IPS-18a (cell line): ENCODE data around the gene PIM2.

Experiments used
- H3K27ac ChIP-seq: one replicate; pipeline ENCODE4 v1.5.1; 2013; ENCODE audit warnings: low read length
- H3K27me3 ChIP-seq: one replicate; pipeline ENCODE4 v1.6.1; 2013; ENCODE audit warnings: mild to moderate bottlenecking, low read length; ENCODE audit not compliant: control insufficient read depth, insufficient read depth
- H3K36me3 ChIP-seq: one replicate; pipeline ENCODE4 v1.6.1; 2013; ENCODE audit warnings: low read depth, low read length; ENCODE audit not compliant: control insufficient read depth
- H3K4me1 ChIP-seq: one replicate; pipeline ENCODE4 v1.6.1; 2013; ENCODE audit warnings: low read depth, low read length; ENCODE audit not compliant: control insufficient read depth
- H3K4me3 ChIP-seq: one replicate; pipeline ENCODE4 v1.5.1; 2013; ENCODE audit warnings: low read length
- H3K9ac ChIP-seq: one replicate; pipeline ENCODE4 v1.6.1; 2013; ENCODE audit warnings: mild to moderate bottlenecking, low read length, moderate library complexity
- H3K9me3 ChIP-seq: one replicate; pipeline ENCODE4 v1.6.1; 2013; ENCODE audit warnings: low read depth, low read length; ENCODE audit not compliant: control insufficient read depth

Gene PIM2

DNA sequence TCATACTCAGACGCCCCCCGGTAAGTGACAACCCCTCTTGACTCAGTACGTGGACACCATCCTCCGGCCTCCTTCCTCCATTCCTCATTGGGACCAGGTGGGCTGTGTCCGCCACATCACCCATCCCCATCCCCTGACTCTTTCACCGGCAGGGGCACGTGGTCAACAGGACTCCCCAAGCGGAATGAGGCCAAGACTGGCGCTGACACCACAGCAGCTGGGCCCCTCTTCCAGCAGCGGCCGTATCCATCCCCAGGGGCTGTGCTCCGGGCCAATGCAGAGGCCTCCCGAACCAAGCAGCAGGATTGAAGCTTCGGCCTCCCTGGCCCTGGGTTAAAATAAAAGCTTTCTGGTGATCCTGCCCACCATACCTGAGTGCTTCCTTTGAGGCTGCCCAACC, 16.0 kb downstream of the PIM2 start:
- no peak overlapping the region for H3K9ac ChIP-seq
- H3K4me1 ChIP-seq = no peaks in the 10 kb centered on the region
- H3K36me3 ChIP-seq = peaks cover 30% of the 10 kb centered on the region
- no peak overlapping the region for H3K4me3 ChIP-seq
- peaks cover 8% of the 10 kb centered on the region for H3K9me3 ChIP-seq
- no peaks in the 10 kb centered on the region for H3K27me3 ChIP-seq
- H3K27ac ChIP-seq = no peak overlapping the region

DNA sequence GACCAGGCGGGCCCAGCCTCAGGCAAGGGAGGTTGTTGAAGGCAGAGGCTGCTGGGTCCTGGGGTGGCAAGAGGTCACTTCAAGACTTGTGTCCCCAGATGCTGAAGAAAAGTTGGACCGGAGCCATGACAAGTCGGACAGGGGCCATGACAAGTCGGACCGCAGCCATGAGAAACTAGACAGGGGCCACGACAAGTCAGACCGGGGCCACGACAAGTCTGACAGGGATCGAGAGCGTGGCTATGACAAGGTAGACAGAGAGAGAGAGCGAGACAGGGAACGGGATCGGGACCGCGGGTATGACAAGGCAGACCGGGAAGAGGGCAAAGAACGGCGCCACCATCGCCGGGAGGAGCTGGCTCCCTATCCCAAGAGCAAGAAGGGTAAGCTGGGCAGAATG, 16.7 kb downstream of the PIM2 start:
- no peak overlapping the region for H3K4me3 ChIP-seq
- H3K27ac ChIP-seq = no peak overlapping the region
- no peaks in the 10 kb centered on the region for H3K4me1 ChIP-seq
- H3K9ac ChIP-seq = no peak overlapping the region
- peaks cover 8% of the 10 kb centered on the region for H3K9me3 ChIP-seq
- H3K27me3 ChIP-seq = no peaks in the 10 kb centered on the region
- H3K36me3 ChIP-seq = peaks cover 30% of the 10 kb centered on the region

DNA sequence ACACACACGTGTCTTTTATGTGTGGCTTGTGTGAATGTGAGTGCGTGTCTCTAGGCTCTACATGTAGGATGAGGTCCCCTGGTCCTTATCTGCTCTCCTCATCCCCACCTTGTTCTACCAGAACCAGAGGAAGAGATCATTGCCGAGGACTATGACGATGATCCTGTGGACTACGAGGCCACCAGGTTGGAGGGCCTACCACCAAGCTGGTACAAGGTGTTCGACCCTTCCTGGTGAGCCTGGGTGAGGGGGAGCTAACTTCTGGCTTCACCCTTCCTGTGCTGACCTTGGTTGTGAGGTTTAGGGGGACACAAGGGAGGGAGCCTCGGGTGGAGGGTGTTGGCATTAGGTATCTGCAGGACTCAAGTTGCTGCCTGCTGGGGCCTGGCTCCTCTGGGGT, 17.8 kb downstream of the PIM2 start:
- peaks cover 8% of the 10 kb centered on the region for H3K9me3 ChIP-seq

DNA sequence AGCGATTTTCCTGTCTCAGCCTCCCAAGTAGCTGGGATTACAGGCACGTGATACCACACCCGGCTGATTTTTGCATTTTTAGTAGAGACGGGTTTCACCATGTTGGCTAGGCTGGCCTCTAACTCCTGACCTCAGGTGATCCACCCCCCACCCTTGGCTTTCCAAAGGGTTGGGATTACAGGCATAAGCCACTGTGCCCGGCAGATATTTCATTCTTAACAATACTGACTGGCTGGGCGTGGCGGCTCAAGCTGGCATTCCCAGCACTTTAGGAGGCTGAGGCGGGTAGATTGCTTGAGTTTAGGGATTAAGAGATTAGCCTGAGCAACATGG, 19.8 kb downstream of the PIM2 start:
- Histone ChIP-seq H3K27ac (no peak overlapping the region), H3K4me3 (no peak overlapping the region), H3K9ac (no peak overlapping the region), H3K36me3 (peaks cover 30% of the 10 kb centered on the region), H3K9me3 (peaks cover 8% of the 10 kb centered on the region), H3K27me3 (no peaks in the 10 kb centered on the region), H3K4me1 (no peaks in the 10 kb centered on the region)

More for the DNA sequence above, 17.8 kb downstream of the PIM2 start:
- H3K27me3 ChIP-seq = no peaks in the 10 kb centered on the region
- peaks cover 30% of the 10 kb centered on the region for H3K36me3 ChIP-seq
- H3K27ac ChIP-seq = no peak overlapping the region
- H3K9ac ChIP-seq = no peak overlapping the region
- no peak overlapping the region for H3K4me3 ChIP-seq
- no peaks in the 10 kb centered on the region for H3K4me1 ChIP-seq

DNA sequence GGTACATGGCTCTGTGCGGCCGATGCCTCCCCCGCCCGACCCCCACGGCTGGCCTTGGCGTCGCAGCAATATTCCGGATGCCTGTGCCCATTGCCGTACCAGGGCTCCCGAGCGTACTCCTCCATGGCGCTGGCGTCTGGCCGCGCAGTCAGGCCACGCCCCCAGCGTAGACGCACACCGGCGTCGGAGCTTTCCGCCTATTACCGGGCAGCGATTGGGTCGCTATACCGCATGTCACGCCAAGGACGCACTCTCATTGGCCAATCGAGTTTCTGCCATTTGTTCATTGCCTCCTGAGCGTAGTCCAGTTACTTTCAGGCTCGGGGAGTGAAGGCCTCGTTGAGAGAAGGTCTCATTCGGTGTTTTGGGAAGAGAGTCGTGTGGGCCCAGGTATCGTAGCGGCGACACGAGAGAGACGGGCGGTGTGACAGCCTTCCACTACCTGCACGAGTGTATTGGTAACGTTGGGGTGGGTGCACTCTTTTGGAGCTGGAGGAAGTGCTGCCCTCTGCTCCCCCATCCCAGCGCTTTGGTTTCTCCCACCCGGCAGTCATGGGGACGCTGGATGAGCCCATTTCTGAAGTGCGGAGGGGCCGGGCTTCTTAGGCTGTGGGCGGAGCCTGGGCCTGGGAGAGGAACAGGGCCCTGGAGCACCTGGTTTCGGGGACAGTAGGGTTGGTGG, 21.1 kb downstream of the PIM2 start, which contains the start of the genes PQBP1 and TIMM17B:
PQBP1 (plus strand) TSS at position 306 of the 682 bp plus-strand sequence. CDS start 580 bp downstream, outside the sequence.
TIMM17B (minus strand) TSS at position 144 of the 682 bp plus-strand sequence; CDS start at position 125, 19 bp downstream.
- H3K9me3 ChIP-seq = peaks cover 9% of the 10 kb centered on the region
- H3K4me1 ChIP-seq = no peaks in the 10 kb centered on the region
- H3K36me3 ChIP-seq = peaks cover 25% of the 10 kb centered on the region
- H3K27me3 ChIP-seq = no peaks in the 10 kb centered on the region
- H3K4me3 ChIP-seq = peak within 1 kb of the TSS; percentile 92
- peak within 1 kb of the TSS; percentile 91 for H3K9ac ChIP-seq
- H3K27ac ChIP-seq = peak within 1 kb of the TSS; percentile 75

DNA sequence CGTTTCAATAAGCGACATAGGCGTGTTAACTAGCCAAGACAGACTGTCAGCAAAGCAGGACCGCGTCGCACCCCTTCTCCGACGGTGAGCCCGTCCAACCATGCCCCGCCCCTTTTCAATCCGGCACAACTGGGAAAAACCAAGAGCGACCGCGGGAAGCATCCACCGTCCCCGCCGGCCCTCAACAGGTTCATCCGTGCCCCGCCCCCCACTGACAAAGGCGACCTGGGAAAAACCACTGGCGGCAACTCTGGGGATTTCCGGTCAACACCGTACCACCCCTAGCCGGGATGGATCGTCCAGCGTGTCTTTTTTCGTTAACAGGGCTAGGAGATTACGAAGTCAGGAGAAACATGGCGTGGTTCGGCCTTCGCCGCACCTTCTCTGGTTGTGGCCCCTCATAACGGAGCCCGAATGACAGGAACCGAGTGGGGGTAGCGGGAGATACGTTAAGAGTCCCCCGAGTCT, 21.6 kb downstream of the PIM2 start:
- no peaks in the 10 kb centered on the region for H3K4me1 ChIP-seq
- H3K27ac ChIP-seq = peak overlapping the region; percentile 75
- peaks cover 22% of the 10 kb centered on the region for H3K36me3 ChIP-seq
- peak overlapping the region; percentile 92 for H3K4me3 ChIP-seq
- H3K27me3 ChIP-seq = no peaks in the 10 kb centered on the region
- H3K9me3 ChIP-seq = peaks cover 9% of the 10 kb centered on the region
- H3K9ac ChIP-seq = peak overlapping the region; percentile 91

DNA sequence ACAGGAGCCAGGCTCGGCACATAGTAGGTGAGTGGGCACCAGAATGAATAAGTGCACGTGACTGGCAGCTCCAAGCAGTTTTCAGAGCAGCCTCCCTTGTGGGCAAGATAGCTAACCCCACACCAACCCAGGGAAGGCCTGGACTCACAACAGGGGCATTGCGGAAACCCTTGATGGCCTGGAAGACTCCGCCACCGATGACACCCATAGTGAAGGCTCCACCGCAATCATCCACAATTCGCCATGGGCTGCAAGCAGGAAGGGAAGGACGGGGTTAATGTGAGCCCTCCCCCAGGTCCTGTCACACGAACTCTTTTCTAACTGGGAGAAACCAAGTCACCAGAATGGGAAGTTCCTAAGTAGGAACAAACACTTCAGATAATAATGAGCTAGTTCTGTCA, 22.2 kb downstream of the PIM2 start:
- Histone ChIP-seq H3K27me3 (no peaks in the 10 kb centered on the region), H3K27ac (no peak overlapping the region), H3K36me3 (peaks cover 22% of the 10 kb centered on the region), H3K4me3 (peak overlapping the region; percentile 92), H3K9ac (peak overlapping the region; percentile 91), H3K4me1 (no peaks in the 10 kb centered on the region), H3K9me3 (peaks cover 9% of the 10 kb centered on the region)

DNA sequence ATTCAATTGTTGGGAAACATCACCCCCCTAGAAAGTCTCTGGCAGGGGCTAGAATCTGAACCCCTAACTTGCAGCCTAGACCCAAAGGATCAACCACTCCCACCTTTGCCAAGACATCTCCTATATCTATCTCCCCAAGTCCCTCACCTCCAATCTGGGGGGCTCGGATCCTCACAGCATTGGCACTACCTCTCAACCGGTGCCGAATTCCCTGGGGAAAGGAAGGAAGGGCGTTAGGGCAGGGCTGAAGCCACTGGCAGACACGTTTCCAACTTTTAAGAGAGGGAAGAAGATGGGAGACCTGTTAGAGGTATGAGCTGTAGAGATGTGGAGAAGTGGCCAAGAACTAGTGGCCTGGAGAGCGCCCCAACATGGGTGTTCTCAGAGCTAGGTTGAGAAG, 23.9 kb downstream of the PIM2 start:
- H3K36me3 ChIP-seq = peaks cover 15% of the 10 kb centered on the region
- H3K9ac ChIP-seq = no peak overlapping the region
- H3K9me3 ChIP-seq = peaks cover 9% of the 10 kb centered on the region
- no peaks in the 10 kb centered on the region for H3K4me1 ChIP-seq
- no peak overlapping the region for H3K27ac ChIP-seq
- H3K27me3 ChIP-seq = no peaks in the 10 kb centered on the region
- H3K4me3 ChIP-seq = no peak overlapping the region

DNA sequence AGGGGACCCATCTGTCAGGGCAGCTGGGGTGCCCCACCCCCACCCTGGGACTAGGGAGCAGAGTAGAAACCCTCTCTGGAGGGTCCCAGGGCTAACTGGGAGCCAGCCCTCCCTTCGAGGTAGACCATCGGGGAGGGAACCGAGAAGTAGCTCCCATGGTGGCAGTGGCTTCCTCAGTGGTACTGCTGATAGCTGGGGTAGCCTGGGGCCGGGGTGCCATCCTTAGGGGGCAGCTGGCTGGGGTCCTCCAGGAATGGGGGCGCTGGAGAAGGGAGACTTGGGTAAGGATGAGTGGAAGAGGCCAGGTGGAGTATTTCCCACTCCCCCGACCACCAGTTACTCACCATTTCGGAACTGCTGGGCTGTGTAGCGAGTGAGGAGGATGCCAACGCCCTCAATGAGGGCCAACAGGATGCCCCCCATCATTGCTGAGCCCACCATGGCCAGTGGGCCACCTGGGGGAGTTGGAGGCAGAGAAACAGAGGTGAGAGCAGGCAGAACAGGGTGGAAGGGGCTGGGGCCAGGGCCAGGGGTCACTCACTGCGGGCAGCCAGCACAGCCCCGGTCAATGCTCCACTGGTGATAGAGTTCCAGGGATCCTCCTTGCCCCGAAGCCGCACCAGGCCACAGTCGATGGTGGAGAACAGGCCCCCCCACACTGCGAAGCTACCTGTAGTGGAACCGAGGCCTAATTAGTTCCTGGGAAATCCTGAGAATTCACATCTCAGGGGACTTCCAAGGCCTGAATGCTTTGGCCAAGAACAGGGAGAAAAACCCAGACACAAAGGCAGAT, 25.1 kb downstream of the PIM2 start:
- no peaks in the 10 kb centered on the region for H3K4me1 ChIP-seq
- no peak overlapping the region for H3K9ac ChIP-seq
- no peak overlapping the region for H3K4me3 ChIP-seq
- H3K36me3 ChIP-seq = peaks cover 10% of the 10 kb centered on the region
- no peaks in the 10 kb centered on the region for H3K27me3 ChIP-seq
- peaks cover 11% of the 10 kb centered on the region for H3K9me3 ChIP-seq
- no peak overlapping the region for H3K27ac ChIP-seq

DNA sequence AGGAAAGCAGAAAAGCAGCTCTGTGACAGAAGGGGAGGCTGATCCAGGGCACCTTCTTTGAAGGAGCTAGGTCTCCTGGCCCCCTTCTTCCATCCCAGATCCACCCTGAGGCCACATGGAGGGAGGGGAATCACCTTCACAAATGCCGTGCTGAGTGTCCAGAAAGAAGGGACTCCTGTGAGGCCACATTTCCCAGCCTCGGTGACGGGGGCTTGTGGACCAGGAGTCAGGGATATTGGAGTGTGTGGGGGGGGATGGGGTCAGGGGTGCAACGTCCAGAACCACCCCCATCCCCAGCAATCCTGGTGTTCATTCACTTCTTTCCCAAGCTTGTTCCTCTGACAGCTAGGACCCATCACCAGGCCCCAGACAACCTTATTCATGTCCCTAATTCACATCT, 25.9 kb downstream of the PIM2 start:
- Histone ChIP-seq H3K27ac (no peak overlapping the region), H3K9ac (no peak overlapping the region), H3K27me3 (no peaks in the 10 kb centered on the region), H3K36me3 (peaks cover 10% of the 10 kb centered on the region), H3K9me3 (peaks cover 8% of the 10 kb centered on the region), H3K4me3 (no peak overlapping the region), H3K4me1 (no peaks in the 10 kb centered on the region)

DNA sequence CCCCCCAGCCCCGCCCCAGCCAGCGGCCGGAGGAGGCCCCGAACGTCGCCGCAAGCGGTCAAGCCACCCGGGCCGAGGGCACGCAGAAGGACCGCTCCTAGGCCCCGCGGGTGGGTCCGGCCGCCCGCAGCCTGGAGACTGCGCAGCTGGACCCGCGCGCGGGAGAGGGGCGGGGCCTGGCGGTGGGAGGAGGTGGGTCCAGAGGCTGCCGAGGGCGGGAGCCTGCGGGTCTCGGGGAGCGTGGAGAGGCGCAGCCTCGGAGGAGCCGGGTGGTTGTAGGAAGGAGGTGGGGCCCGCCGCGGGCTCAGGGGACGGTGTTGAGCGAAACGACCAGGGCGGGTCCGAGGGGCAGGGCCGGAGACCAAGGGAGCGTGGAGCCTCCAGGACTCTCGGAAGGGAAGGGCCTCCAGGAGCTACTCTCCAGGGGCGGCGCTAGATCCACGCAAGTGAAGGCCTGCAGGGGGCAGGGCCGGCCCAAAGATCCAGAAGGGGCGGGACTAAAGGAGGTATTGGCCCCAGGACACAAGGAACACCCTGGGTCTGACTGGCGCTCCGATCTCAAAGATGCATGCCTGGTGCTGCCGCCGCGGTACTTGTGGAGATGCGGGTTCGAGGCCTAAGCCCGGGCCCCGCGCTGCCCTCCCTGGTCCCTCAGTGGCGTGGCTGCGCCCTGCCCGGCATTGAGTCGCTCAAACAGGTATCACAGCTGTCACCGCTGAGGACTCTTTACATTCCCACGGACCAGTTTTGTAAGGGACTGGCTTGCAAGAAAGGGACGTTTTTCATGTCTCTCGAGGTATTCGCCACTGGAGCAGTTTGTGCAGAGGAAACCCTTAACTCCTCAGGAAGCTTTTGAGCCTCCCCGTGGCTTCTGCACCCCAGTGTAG, 27.2 kb downstream of the PIM2 start:
- no peak overlapping the region for H3K27ac ChIP-seq
- H3K9me3 ChIP-seq = peaks cover 8% of the 10 kb centered on the region
- no peaks in the 10 kb centered on the region for H3K4me1 ChIP-seq
- H3K36me3 ChIP-seq = peaks cover 10% of the 10 kb centered on the region
- no peak overlapping the region for H3K9ac ChIP-seq
- peak overlapping the region; percentile 59 for H3K4me3 ChIP-seq
- H3K27me3 ChIP-seq = no peaks in the 10 kb centered on the region
